PC-9 (cell line): ENCODE data around the gene CLEC16A.

Experiments used
- CTCF ChIP-seq: fragments of 200-600 bp; sonication (generic); conservative IDR thresholded peaks from 2 replicates; pipeline ENCODE4 v1.6.1; 2017; ENCODE audit warnings: mixed run types, antibody characterized with exemption, mild to moderate bottlenecking, moderate library complexity
- EZH2 ChIP-seq: fragments of 200-600 bp; sonication (generic); IDR thresholded peaks from 2 replicates; pipeline ENCODE4 v1.8.0; 2017; ENCODE audit warnings: antibody characterized with exemption, low read depth

- no peak for TF ChIP-seq EZH2
- TF ChIP-seq CTCF: no peak
These were observed 207.0 kb downstream of the CLEC16A start for GRCh38 chr16:11151156-11151884.
